ENCODE data around the gene ACAD10.
"Not testable (repeated sequence)": the region's sequence is repeated elsewhere in the genome, so short reads cannot be mapped to it uniquely, and the experiment has no call there.

Gene ACAD10

DNA sequence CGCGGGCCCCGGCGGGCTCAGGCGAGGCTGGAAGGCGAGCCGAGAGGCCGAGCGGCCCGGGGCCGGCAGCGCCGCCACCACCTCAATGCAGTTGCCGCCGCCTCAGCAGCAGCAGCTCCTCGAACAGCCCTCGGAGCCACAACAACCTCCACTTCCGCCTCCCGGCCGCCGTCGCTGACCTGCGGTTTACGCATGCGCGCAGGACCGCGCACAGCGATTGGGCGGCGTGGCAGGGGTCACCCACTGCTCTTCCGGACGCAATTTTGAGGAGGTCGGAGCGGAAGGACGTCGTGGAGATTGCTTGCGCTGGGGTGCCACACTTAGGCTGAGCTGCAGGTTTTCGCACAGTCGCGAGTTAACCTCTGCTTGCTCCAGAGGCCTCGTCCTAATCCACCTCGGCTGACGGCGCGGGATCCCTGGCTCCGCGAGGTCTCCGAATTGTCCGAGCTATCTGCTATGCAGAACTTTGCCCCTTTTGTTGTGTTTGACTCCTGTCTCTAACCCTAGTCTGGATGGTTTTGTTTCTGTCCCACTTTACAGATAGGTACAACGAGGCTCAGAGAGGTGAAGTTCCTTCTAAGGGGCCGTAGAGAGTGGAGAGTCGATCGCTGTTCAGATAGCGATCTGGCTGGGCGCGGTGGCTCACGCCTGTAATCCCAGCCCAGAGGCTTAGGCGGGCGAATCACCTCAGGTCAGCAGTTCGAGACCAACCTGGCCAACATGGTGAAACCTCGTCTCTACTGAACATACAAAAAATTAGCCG is at the start of gene ACAD10, which contains the start of gene BRAP:
Gene ACAD10, plus strand, starts transcription at position 243 of the 763 bp plus-strand sequence. CDS start 6,657 bp downstream, outside the sequence.
Gene BRAP, minus strand, starts transcription at position 146 of the 763 bp plus-strand sequence. CDS start 164 bp downstream, outside the sequence.
- peaks cover 38% of the 10 kb centered on the region for H3K4me1 Mint-ChIP-seq
- H3K27me3 Mint-ChIP-seq = peaks cover 4% of the 10 kb centered on the region
- peak; percentile 95 for DNase-seq
- H3K4me3 Mint-ChIP-seq = peak within 1 kb of the TSS; percentile 97
- peaks cover 17% of the 10 kb centered on the region for H3K36me3 Mint-ChIP-seq
- H3K9me3 Mint-ChIP-seq = no peaks in the 10 kb centered on the region
- H3K27ac Mint-ChIP-seq = peak within 1 kb of the TSS; percentile 97
- CTCF ChIA-PET = interaction anchor here (0.7 to 2.0 kb wide), 4 partner anchors 10 to 290 kb away, joined by 3 to 10 read pairs (median 4); no protein-coding TSS in a partner anchor

DNA sequence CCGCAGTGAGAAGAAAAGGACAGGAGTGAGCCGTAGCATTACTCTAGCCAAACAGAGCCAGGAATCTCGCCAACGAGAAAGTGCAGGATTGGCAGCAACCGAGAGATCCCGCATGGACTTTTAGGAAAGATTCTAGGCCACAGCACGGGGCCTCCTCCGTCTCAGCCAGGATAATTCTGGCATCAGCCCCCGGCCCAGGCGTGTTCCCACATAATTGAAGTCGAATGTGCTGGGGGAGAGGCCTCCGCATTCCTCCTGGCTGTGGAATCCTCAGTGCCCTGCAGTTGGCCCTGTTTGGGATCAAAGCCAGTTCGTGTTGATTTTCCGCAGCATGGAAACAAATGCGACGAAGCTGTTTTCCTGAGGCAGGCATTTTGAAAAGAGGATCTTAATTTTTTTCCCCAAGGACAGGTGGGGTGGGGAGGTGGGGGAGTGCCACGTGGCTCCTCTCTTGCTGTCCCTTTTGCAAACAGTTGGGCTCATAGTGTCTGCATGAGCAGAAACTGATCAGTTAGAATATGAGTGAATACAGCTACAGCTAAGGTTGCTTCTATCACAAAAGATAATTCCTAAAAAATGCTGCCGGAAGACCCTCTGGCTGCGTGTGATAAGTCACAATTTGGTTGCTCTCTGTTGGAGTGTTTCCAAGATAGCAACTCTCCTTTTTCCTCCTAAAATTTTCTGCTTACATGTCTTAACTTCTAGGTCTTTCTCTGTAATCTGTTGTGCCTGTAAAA is 49.5 kb upstream of the ACAD10 start:
- CTCF ChIA-PET = interaction anchor here (1.2 kb wide), 1 partner anchor 240 kb away, joined by 5 read pairs; no protein-coding TSS in a partner anchor
- H3K4me1 Mint-ChIP-seq = peaks cover 3% of the 10 kb centered on the region
- H3K27ac Mint-ChIP-seq = no peak overlapping the region
- no peak overlapping the region for H3K4me3 Mint-ChIP-seq
- H3K36me3 Mint-ChIP-seq = peaks cover 7% of the 10 kb centered on the region
- H3K9me3 Mint-ChIP-seq = no peaks in the 10 kb centered on the region
- DNase-seq = no peak
- no peaks in the 10 kb centered on the region for H3K27me3 Mint-ChIP-seq

DNA sequence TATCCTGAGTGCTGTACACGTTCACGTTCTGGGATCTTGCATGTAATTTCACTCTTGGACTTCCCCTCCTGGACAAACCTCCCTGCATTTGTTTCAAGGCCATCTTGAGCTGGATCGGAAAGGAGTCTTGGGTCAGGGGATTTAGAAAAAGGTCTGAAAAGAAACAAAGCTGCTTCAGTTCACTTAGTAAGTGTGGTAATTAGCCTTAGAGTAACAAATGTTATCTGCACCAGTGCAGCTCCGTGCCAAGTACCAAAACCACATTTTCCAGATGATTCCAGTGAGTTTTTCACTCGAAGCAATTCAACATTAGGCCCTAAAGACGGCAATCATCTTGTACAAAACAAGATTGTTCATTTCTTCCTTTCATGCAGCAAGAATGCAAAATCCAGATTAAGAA is 47.3 kb upstream of the ACAD10 start:
- no peak for DNase-seq
- CTCF ChIA-PET = interaction anchor here (0.7 kb wide), 1 partner anchor 242 kb away, joined by 3 read pairs; no protein-coding TSS in a partner anchor

DNA sequence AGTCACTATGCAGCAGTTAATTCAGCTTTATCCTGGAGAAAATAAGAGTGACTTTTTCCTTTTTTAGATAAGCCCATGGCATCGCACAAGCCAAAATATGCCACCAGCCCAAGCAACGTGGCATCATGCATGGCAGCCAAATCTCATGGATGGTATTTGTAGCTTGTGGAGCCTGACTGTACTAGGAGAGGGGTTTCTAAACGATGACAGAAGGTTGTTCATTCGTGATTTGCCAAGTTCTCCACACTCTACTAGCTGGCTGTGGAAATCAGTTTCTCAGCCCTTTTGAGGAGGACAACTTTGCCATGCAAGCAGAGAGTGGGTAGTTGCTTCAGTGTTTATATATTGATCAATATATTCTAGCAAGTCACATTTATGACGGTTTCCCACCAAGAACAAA is 45.3 kb upstream of the ACAD10 start:
- peaks cover 3% of the 10 kb centered on the region for H3K4me1 Mint-ChIP-seq
- H3K36me3 Mint-ChIP-seq = peaks cover 22% of the 10 kb centered on the region
- H3K4me3 Mint-ChIP-seq = no peak overlapping the region
- H3K27ac Mint-ChIP-seq = no peak overlapping the region
- no peaks in the 10 kb centered on the region for H3K9me3 Mint-ChIP-seq
- DNase-seq = no peak
- CTCF ChIA-PET = no interaction called here
- H3K27me3 Mint-ChIP-seq = no peaks in the 10 kb centered on the region

More for the DNA sequence above, 47.3 kb upstream of the ACAD10 start:
- Mint-ChIP-seq H3K27me3 (no peaks in the 10 kb centered on the region), H3K4me1 (peaks cover 3% of the 10 kb centered on the region), H3K4me3 (no peak overlapping the region), H3K9me3 (no peaks in the 10 kb centered on the region), H3K36me3 (peaks cover 14% of the 10 kb centered on the region), H3K27ac (no peak overlapping the region)

DNA sequence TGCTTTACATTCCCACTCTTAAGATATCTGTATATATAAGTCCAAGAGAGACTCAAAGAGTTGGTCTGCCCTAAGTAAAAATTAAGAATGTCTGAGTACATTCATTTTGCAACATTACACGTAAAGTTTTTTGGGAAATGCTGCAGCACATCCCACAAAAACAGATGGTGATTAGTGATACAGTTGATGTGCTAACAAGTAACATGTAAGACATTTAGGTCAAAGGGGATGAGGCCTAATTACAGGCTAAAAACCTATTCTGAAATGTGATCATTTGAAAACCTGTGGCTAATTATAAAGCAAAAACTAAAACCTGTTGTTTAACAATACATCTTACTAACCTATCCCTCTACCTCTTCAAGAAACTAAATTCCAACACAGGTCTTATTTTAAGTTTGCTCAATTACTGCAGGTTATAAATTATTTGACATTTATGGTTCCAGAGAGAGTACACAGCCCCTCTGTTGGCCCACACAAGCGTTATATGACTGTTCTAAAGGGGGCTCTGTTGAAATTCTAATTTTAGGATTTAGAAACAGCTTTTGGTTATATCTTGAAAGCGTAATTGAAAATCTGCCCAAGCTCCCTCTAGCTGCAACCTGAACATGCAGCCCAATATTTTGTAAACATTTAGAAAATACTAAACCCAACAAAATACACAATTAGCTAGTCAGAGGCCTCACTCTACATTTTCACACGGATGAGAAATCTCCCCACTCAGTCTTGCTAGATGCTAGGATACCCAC is 43.0 kb upstream of the ACAD10 start:
- Mint-ChIP-seq H3K27me3 (no peaks in the 10 kb centered on the region), H3K9me3 (no peaks in the 10 kb centered on the region), H3K36me3 (peaks cover 39% of the 10 kb centered on the region), H3K27ac (no peak overlapping the region), H3K4me1 (peaks cover 3% of the 10 kb centered on the region), H3K4me3 (no peak overlapping the region)
- DNase-seq = no peak
- CTCF ChIA-PET = no interaction called here

DNA sequence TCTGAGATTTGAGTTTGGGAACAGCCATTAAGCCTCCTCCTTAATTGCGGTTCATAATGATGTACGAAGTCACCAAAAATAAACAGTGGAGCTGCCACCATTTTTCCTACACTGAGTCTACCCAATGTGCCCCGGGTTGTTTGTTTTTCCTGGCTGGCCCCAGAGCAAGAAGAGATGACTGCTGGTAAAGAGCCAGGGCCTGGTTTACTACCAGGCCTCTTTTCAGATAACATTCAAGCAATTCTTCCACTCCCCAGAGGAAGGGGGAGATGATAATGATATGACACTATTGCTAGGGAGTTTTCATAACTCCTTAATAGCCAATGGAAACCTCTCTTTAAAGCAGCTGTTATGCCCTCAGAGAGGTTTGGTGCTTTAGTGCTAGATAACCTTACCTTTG is 42.4 kb upstream of the ACAD10 start:
- no peak for DNase-seq
- no peak overlapping the region for H3K4me3 Mint-ChIP-seq
- H3K36me3 Mint-ChIP-seq = peaks cover 38% of the 10 kb centered on the region
- peaks cover 2% of the 10 kb centered on the region for H3K4me1 Mint-ChIP-seq
- no peaks in the 10 kb centered on the region for H3K27me3 Mint-ChIP-seq
- CTCF ChIA-PET = no interaction called here
- H3K27ac Mint-ChIP-seq = no peak overlapping the region
- H3K9me3 Mint-ChIP-seq = no peaks in the 10 kb centered on the region

DNA sequence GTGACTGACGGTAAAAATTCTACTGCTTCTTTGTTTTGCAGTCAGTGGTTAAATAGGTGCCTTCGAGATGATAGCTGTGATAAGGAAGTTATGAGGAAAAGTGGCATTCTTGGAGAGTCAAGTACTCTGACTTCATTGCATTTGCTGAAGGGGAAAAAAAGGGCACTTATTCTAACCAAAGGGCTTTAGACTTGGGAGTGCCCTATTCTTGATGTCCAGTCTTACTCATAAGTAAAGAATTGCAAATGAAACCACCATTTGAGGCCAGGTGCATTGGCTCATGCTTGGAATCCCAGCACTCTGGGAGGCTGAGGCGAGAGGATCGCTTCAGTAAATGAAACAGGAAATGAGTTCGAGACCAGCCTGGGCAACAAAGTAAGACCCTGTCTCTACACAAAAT is 40.4 kb upstream of the ACAD10 start:
- Mint-ChIP-seq H3K36me3 (peaks cover 41% of the 10 kb centered on the region), H3K4me1 (no peaks in the 10 kb centered on the region), H3K27ac (no peak overlapping the region), H3K4me3 (no peak overlapping the region), H3K27me3 (no peaks in the 10 kb centered on the region), H3K9me3 (no peaks in the 10 kb centered on the region)
- no peak for DNase-seq
- CTCF ChIA-PET = no interaction called here

DNA sequence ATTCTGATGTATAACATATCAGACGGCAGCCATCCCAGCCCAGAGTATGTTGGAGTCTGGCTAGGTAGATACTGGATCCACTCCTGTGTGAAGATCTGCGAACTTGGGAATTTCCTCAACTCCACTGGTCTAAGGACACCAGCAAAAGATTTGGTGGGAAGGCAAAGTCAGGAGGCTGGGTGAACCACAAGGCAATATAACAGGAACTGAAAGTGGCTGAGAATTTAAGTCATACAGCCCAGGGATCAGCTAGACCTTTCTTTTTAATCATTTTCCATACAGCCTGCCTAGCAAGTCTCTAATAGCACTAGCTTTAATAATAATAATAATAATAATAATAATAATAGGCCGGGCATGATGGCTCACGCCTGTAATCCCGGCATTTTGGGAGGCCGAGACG is 34.9 kb upstream of the ACAD10 start:
- Mint-ChIP-seq H3K4me3 (no peak overlapping the region), H3K27me3 (no peaks in the 10 kb centered on the region), H3K4me1 (no peaks in the 10 kb centered on the region), H3K9me3 (no peaks in the 10 kb centered on the region), H3K27ac (no peak overlapping the region), H3K36me3 (peaks cover 38% of the 10 kb centered on the region)
- CTCF ChIA-PET = no interaction called here
- DNase-seq = no peak

DNA sequence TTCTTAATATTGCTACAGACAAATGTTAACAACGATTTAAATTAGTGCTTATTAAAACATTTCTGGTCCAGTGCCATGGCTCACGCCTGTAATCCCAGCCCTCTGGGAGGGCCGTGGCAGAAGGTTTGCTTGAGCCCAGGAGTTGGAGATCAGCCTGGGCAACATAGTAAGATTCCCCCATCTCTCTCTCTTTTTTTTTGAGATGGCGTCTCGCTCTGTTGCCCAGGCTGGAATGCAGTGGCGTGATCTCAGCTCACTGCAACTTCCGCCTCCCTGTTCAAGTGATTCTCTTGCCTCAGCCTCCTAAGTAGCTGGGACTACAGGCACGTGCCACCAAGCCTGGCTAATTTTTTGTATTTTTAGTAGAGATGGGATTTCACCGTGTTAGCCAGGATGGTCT is 33.3 kb upstream of the ACAD10 start:
- H3K4me3 Mint-ChIP-seq, H3K27me3 Mint-ChIP-seq, H3K9me3 Mint-ChIP-seq, DNase-seq, H3K4me1 Mint-ChIP-seq, H3K27ac Mint-ChIP-seq, CTCF ChIA-PET: not testable (repeated sequence)
- H3K36me3 Mint-ChIP-seq = peaks cover 28% of the 10 kb centered on the region

DNA sequence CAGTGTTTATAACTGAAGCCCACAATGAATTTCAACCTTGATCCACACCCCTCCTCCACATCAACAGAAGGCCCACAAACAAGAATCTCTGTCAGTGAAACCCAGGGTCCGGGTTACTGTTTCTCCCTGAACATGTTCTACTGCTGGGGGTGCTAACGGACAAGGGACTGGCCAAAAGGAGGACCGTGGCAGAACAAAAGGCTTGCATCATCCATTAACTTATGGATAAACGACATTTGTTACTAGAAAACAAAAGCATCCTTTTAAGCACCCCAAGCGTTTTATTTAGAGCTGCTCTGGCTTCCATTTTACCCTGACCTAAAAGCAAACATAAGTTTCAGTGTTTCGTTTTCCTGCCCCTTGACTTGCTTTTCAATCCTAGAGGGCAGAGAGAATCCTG is 32.3 kb upstream of the ACAD10 start:
- DNase-seq = no peak
- H3K4me3 Mint-ChIP-seq = no peak overlapping the region
- CTCF ChIA-PET = no interaction called here
- H3K27me3 Mint-ChIP-seq = no peaks in the 10 kb centered on the region
- no peaks in the 10 kb centered on the region for H3K9me3 Mint-ChIP-seq
- no peak overlapping the region for H3K27ac Mint-ChIP-seq
- H3K36me3 Mint-ChIP-seq = peaks cover 30% of the 10 kb centered on the region
- H3K4me1 Mint-ChIP-seq = no peaks in the 10 kb centered on the region

DNA sequence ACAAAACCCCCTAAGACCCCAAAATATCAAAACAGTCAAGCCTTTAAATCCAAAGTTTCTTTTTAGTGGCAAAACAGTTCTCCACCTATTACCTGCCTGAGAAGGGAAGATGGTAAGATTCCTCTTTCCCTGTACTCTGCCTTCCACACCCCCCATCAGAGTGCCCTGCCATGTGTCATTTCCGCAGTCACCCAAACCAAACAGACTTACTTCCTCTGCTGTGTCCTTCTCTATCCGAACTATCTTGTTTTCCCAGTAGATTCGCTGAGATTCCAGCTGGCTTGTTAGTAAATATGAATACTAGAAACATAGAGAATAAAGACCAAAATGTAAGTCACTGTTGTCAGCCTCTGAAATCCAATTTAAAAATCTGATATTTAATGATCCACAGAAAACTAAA is 30.5 kb upstream of the ACAD10 start:
- H3K9me3 Mint-ChIP-seq = no peaks in the 10 kb centered on the region
- CTCF ChIA-PET = no interaction called here
- H3K27me3 Mint-ChIP-seq = no peaks in the 10 kb centered on the region
- H3K36me3 Mint-ChIP-seq = peaks cover 33% of the 10 kb centered on the region
- no peak for DNase-seq
- no peak overlapping the region for H3K27ac Mint-ChIP-seq
- no peak overlapping the region for H3K4me3 Mint-ChIP-seq
- no peaks in the 10 kb centered on the region for H3K4me1 Mint-ChIP-seq

DNA sequence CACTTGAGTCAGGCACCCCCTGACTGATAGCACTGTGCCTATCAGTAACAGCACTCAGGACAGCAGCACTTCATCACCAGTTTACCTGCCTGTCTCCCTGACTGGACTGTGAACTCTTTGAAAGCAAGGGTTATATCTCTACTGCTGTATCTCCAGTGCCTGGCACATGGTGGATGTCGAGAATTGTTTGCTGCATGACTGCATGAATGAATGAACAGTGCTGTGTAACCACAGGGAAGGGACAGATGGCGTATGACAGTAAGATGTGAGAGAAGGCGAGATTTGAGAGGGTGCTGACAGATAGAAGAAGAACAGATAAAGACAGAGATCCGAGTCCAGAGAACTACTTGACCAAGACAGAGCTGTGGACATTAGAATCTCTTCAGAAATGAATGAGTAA is 29.8 kb upstream of the ACAD10 start:
- Mint-ChIP-seq H3K4me3 (no peak overlapping the region), H3K27ac (no peak overlapping the region), H3K4me1 (no peaks in the 10 kb centered on the region), H3K9me3 (no peaks in the 10 kb centered on the region), H3K36me3 (peaks cover 35% of the 10 kb centered on the region), H3K27me3 (no peaks in the 10 kb centered on the region)
- CTCF ChIA-PET = no interaction called here
- no peak for DNase-seq

DNA sequence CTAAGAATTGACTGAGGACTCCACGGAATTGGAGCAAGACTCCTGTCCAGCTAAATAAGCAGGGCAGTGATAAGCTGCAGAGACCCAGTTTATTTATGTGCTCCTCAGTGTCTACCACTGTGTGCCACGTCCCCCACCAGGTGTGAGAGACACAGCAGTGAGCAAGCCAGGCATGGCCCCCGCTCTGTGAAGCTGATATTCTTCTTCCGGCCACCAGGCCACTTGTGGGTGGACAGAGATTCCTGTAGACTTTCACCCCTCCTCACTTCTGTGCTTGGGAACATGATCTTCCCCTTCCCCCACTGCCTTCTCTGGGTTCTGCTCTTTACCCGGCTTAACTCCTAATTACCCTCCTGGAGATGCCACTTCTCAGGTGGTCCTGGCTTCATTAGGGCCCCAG is 21.4 kb upstream of the ACAD10 start:
- H3K36me3 Mint-ChIP-seq = peaks cover 32% of the 10 kb centered on the region
- no peaks in the 10 kb centered on the region for H3K27me3 Mint-ChIP-seq
- H3K27ac Mint-ChIP-seq = no peak overlapping the region
- CTCF ChIA-PET = no interaction called here
- H3K9me3 Mint-ChIP-seq = no peaks in the 10 kb centered on the region
- H3K4me1 Mint-ChIP-seq = no peaks in the 10 kb centered on the region
- no peak for DNase-seq
- no peak overlapping the region for H3K4me3 Mint-ChIP-seq

Data from activated naive CD4-positive, alpha-beta T cell treated with anti-CD3 and anti-CD28 coated beads, Interleukin-2, amount 10 ng/mL, durations not matched to agents 7 days and 5 days (primary cell).